NT2/D1 (cell line): Measurements from ENCODE around the gene LGALS12.

ENCODE experiments used
- SUZ12 ChIP-seq: IDR thresholded peaks from 2 replicates; pipeline ENCODE4 v1.6.1; 2011; ENCODE audit not compliant: insufficient read length, insufficient read depth; ENCODE audit errors: extremely low read depth
- ZNF274 ChIP-seq: IDR thresholded peaks from 2 replicates; pipeline ENCODE4 v1.6.1; 2011; ENCODE audit warnings: mild to moderate bottlenecking, low read depth, low read length

DNA sequence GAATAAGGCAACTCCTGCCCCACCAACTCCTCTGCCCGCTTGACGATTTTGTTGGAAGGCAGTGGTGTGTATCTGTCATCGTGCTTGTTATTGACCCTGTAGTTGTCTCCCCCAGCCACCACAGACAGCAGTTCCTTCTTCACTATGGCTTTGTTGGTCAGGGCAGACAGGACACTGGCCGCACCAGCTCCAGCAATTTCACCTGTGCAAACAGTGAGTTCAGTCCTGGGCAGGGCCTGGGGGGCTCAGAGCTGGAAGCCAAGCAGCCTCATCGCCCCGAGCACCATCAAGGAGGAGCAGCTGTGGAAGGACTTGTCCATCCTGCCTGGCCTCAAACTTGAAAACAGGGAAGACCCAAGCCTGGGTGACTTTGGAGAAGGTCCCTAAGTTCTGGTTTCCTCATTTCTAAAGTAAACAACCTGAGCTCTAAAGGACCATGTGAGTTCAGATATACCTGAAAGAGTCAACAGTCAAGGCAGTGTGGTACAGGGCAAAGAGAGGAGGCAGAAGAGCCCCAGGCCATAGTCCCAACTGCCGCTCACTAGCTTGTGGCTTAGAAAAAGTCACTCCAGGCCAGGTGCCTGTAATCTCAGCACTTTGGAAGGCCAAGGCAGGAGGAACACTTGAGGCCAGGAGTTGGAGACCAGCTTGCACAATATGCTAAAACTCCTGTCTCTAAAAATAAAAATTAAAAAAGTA, 52.7 kb downstream of the LGALS12 start:
- TF ChIP-seq ZNF274 (no peak), SUZ12 (no peak)
